Right renal cortex interstitium (tissue), 3 donors: Measurements from ENCODE around the gene PLPP6. TPM values are rescaled to one million over a fixed set of nuclear protein-coding genes. Genes with fewer than 3 reads are reported as not detected.
"Not testable (repeated sequence)": the region's sequence is repeated elsewhere in the genome, so short reads cannot be mapped to it uniquely, and the experiment has no call there.

Source experiments
- DNase-seq, 3 donors: peaks; one replicate each; pipeline ENCODE4 v3.0.0-alpha.2; 2013; ENCODE audit warnings: low read depth in 3 of 3, low spot score in 2 of 3
- polyA plus RNA-seq, 3 donors: library from polyadenylated mRNA; unstranded; fragments of 120-200 nt; gene quantifications; one replicate each; pipeline ENCODE4 v1.2.1, GENCODE V29; 2013; ENCODE audit not compliant: insufficient read length in 3 of 3

Gene PLPP6
- 10 to 100 TPM; 16.9 to 18.2 (median 17.9) TPM for polyA plus RNA-seq

DNA sequence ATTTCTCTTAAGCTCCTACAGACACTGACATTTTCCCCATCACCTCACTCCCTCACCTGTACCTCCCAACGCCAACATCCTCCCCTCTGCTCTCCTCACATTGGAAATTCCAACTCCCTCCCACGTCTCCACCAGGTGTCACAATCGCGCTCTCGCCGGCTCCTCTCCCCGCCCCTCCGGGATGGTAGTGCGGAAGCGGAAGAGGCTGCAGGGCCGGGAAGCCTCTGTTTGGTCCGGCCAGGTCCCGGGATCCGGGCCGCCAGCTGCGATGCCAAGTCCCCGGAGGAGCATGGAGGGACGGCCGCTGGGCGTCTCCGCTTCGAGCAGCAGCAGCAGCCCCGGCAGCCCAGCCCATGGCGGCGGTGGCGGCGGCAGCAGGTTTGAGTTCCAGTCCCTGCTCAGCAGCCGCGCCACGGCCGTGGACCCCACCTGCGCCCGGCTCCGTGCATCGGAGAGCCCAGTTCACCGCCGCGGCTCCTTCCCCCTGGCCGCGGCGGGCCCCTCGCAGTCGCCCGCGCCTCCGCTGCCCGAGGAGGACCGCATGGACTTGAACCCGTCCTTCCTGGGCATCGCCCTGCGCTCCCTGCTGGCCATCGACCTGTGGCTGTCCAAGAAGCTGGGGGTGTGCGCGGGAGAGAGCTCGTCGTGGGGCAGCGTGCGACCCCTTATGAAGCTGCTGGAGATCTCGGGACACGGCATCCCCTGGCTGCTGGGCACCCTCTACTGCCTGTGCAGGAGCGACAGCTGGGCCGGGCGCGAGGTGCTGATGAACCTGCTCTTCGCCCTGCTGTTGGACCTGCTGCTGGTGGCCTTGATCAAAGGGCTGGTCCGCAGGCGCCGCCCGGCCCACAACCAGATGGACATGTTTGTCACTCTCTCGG is at the start of gene PLPP6:
PLPP6 (plus strand) TSS at position 187 of the 881 bp plus-strand sequence; CDS start at position 269, 82 bp downstream.
- DNase-seq = peak in 2 of 3 donors; percentile 66 to 79

DNA sequence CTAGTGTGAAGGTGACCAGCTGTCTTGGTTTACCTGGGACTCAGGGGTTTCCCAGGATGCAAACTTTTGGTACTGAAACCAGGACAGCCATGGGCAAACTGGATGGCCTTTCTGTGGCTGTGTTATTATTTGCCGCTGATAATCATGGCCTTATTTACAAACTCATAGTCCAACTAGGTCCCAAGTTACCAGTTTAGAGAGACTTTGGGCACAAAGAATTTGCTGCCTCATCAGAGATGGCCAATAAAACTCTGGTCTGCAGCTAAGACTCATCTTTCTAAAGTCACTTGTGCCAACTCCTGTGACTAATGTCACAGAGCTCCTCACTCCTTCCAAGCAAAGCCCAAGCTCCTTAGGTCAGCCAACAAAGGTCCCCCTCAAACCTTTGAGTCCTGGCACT is 47.5 kb upstream of the PLPP6 start:
- no peak for DNase-seq

DNA sequence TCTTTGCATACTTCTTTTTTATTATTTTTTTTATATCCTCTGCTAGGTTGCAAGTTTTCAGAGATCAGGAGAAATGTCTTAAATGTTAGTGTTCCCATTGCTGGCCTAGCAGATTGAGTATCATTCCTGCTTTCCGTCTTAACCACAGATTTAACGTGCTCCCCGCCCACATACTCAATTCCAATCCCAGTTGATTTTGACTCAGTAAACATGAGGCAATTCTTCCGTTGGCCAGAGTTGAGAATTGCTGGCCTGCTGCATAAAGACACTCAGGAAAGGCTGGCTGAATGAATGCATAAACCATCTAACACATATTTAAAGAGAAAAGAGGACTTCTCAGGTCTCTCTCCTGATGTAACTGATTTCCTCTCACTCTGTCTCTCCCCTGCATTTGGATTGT is 46.8 kb upstream of the PLPP6 start:
- DNase-seq = no peak

DNA sequence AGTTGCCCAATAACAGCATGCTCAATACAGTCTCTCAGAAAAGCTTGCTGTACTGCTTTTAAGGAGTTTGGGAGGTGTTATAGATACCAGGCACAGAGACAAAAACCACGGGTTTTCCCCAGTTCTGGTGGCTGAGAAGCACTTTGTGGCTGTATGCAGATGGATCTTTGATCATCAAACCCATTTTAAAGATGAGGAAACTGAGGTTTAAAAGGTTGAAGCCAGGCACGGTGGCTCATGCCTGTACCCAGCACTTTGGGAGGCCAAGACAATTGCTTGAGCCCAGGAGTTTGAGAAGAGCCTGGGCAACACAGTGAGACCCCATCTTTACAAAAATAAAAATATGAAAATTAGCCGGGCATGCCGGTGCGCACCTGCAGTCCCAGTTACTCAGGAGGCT is 46.3 kb upstream of the PLPP6 start:
- no peak for DNase-seq

DNA sequence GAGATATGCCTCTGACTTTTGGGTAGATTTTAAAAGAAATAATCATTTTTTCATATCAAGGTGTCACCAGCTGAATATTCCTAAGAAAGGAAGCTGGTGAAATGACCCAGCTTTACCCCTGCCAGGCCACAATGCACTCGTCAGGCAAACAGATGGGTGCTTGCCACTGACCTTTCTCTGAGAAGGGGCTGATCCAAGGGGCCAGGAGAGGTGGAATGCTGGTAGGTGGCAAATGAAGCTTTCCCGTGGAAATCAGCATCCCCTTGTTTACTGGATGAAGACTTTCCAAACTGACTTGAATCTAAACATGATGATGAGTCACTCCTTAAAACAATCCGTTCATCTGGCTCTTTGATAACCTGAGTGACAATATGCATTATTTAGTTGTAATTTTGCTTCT is 44.3 kb upstream of the PLPP6 start:
- DNase-seq = no peak

DNA sequence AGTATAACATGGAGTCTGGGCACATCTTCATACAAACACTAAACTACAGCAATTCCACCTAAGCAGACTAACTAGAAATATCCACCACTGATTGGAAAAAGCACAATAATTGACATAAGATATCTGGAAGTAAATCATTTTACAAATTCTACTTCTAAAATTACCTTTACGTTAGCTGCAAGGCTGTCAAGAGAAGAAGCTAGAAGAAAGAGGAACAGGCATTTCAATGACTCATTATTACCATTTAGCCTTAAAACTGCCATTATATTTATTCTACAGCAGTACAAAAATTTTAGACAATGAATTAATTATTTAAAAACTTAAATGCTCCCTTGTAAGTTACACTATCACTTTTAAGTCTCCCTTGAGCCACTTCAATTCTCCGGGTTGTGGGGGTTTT is 43.4 kb upstream of the PLPP6 start:
- DNase-seq = no peak

DNA sequence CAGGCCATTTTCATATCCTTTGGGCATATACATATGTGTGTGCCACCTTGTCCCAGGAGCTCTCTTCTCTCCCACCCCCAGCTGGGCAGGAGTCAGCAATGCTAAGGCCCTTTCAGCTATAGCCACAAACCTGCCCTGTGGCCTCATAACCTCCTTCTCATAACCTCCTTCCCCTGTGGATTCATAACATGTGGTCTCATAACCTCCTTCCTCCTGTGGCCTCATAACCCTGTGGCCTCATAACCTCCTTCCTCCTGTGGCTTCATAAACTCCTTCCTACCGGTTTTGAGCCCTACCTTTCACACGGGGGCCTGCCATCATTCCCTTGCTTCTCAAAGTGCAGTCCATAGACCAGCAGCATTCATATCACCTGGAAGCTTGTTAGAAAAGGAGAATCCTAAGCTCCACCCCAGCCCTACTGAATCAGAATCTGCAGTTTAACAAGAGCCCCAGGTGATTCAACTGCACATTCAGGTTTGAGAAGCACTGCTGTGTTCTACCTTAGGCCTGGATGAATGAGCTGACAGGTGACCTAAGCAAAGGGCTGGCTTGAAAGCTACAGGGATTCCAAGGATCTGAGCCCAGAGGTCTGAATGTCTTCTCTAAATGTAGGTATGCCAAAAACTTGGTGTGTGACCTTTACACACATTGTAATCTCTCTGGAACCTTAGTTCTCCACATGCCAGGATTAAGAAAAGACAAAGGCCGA is 41.9 kb upstream of the PLPP6 start:
- no peak for DNase-seq

DNA sequence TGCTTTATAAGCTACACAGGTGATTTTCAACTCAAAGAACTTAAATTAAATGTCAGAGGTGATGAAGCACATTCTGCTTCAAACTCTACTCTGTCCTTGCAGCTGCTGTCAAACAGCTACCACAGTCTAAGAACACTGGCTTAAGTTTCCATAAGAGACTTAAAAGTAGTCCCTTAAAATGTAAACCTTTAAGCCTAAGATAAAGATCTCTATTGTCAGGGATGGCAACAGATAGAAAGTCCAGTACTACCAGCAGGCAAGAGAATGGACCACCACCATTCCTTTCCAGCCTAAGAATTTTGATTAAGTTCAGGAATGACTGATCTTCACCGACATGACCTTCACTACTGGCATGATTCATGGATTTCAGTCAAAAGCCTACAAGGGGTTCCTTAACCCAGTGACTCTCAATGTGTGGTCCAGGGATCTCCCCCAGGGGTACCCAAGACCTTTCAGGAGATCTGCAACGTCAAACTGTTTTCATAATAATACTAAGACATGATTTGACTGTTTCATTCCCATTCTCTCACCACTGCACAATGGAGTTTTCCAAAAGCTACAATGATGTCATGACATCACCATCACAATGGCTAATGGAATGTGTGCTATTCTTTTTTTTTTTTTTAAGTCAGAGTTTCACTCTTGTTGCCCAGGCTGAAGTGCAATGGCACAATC is 41.1 kb upstream of the PLPP6 start:
- no peak for DNase-seq

DNA sequence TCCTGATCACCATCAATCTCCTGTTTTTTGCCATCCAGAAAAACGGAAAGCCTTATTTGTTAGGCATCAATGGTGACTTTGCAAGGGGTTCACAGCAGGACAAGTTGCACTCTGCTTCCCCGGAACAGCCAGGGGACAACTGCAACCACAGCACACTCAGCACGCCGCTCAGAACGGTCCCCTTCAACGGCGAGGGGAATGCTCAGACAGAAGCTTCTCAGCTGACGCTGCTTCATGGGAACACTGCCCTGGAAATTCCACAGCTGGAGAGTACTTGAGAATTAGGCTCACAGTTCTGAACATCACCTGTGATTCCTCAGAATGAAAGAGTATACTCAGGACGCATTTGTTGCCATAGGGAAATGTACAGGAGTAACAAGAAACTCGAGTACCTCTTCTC is 40.1 kb upstream of the PLPP6 start:
- DNase-seq = no peak

DNA sequence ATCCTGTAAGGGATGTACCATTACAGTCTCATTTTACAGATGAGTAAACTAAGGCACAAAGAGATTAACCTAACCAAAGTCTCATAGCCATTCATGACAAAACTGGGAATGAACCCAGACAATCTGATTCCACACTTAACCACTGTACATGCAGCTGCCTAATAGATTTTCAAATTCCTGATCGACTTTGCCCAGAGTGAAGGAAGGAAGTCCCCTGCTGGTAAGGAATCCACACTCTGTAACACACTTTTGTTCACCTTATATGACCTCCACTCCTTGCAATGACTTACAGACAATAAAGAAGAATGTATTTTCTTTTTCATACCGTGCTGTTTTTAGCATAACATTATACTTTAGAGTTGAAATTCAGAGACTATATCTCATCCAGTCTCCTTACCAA is 31.3 kb upstream of the PLPP6 start:
- no peak for DNase-seq

DNA sequence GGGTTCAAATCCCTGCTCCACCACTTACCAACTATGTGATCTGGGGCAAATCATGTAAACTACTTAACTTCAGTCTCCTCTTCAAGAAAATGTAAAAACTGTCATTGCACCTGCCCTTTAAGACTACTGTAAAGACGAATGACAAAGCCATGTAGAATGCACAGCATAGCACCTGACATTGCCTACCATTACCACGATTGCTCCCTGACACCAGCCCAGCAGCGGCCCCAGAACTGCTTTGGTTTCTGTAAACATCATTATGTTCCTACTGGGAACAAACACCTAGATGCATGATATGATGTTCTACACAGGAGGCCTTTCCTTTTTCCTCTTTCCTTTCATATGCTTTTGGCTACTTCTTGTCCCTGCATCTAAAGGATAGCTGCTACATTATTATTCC is 23.1 kb upstream of the PLPP6 start:
- no peak for DNase-seq

DNA sequence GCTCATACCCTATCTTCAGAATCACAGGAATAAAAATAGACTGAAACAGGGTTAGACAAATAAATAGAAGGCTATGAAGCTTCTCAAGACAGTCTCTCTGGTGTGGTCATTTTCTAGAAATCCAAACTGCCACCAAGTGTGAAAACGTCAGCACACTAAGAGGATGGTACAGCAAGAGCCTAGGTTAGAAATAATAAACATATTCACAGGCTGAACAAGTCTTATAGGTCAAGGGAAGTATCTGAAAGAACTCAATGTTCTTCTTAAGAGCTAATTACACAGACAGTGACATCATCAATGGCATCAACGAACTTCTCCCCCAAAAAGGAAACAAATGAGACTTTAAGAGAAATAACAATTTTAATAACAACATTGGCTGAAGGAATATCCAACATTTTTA is 22.7 kb upstream of the PLPP6 start:
- no peak for DNase-seq

DNA sequence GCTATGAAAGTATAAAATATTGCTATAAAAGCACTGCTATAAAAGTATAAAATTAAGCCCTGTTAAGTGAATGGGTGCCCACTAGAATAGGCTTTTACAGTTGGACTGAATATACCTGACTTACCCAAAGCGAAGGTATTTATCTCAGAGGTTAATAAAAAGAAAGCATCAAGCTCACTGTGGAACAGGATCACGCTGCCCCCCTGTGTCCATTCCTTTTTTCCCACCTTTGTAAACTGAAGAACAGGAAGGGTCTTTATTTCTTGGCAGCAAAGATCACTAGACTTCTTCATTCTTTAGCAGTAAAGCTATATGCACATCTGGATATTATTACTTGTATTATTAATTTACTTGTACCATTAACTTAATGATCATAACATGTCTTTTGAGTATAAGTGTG is 22.1 kb upstream of the PLPP6 start:
- DNase-seq = no peak

DNA sequence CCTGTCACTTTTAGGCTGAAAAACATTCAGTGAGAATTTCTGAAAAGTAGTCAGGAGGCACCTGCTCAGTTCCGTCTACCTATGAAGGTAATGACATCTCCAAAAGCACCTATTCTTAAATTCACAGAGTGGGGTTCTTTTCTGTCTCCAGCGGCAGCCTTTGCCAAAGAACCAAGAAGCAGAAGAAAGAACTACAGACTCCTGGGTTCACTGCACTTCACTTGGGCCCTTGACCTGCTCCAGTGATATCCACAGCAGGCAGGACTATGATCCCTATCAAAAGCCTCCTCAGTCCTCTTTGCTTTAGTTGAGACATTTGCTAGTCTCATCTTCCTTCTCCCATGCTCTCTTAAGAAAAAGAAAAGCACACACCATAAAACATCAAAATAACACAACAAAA is 19.7 kb upstream of the PLPP6 start:
- no peak for DNase-seq

DNA sequence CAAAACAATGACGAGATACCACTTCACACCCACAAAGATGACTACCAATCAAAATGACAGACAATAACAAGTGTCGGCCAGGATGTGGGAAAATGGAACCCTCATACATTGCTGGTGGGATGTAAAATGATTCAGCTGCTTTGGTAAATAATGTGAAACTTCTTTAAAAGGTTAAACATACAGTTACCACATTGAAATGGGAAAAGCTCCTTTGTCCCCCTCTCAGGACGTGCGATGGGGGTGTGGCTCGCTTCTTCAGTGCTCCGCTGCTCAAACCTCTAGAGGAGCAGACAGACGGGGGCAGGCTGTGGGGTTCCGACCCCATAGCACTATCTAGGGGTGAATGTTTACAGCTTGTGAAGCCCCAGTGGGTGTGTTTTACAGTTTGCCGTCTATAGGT is 8.0 kb upstream of the PLPP6 start:
- DNase-seq = no peak

DNA sequence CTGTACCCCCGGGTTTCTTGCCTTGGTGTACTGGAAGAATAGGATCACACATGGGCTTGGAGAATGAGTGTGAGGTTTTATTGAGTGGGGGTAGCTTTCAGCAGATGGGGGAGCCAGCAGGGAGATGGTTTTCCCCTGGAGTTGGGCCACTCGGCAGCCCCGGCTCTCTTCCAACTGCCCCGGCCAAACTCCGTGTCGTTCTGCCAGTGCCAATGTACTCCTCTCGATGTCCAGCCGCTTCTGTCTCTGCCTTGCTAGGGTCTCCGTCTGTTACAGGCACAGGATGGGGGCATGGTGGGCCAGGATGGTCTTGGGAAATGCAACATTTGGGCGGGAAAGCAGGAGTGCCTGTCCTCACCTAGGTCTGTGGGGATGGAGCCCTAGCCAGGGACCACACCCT is 7.6 kb upstream of the PLPP6 start:
- no peak for DNase-seq

DNA sequence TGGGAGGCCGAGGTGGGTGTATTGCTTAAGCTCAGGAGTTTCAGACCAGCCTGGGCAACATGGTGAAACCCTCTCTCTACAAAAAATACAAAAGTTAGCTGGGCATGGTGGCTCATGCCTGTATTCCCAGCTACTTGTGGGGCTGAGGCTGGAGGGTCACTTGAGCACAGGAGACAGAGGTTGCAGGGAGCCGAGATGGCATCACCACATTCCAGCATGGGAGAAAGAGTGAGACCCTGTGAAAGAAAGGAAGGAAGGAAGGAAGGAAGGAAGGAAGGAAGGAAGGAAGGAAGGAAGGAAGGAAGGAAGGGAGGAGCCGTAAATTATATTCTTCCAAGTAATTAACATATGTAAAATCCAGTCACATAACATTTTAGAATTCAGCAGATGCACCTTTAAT is 5.9 kb upstream of the PLPP6 start:
- DNase-seq = not testable (repeated sequence)

DNA sequence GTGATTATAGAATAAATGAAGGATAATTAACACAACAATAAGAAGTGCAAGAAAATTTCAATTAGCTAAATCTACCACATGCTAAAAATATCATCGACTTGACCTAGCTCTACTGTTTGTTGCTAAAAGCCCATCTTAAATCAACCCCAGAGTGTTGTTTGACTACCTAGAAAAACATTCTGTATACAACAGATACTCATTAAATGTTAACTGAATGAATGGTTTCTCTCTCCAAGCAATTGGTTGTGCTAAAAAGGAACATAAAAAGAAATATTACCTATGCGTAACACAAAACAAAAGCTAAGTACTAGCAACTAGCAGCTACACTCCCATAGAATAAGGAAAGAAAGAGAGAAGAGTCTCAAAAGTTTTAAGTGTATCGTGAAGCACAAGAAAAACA is 5.5 kb upstream of the PLPP6 start:
- DNase-seq = no peak

DNA sequence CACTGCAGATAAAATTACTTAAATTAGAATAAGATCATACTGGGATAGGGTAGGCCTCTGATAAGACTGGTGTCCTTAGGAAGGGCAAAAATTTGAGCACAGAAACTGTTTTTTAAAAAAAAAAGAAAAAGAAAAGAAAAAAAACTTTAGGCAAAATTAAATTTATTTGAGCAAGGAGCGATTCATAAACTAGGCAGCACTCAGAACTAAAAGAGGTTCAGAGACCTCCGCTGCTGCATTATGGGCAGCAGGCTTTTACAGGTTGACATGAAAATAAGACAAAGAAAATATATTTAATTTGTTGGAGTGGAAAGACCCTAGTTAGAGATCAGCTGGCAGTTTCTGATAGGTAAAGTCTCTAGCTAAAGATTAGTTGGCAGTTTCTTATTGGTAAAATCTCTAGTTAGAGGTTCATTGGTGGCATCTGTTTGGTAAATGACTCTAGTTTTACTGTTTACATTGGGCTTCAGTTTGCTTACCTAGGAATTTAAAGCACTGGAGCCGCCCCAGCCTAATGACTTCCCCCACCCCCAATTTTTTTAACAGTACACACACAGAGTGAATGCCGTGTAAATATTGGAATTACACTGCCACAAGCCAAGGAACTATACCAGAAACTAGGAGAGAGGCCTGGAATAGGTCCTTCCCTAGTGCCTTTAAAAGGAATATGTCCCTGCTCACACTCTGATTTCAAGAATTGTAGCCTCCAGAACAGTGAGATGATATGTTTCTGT is 4.5 kb upstream of the PLPP6 start:
- no peak for DNase-seq

DNA sequence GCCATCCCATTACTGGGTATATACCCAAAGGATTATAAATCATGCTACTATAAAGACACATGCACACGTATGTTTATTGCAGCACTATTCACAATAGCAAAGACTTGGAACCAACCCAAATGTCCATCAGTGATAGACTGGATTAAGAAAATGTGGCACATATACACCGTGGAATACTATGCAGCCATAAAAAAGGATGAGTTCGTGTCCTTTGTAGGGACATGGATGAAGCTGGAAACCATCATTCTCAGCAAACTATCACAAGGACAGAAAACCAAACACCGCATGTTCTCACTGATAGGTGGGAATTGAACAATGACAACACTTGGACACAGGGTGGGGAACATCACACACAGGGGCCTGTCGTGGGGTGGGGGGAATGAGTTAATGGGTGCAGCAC is 1.4 kb upstream of the PLPP6 start:
- not testable (repeated sequence) for DNase-seq

DNA sequence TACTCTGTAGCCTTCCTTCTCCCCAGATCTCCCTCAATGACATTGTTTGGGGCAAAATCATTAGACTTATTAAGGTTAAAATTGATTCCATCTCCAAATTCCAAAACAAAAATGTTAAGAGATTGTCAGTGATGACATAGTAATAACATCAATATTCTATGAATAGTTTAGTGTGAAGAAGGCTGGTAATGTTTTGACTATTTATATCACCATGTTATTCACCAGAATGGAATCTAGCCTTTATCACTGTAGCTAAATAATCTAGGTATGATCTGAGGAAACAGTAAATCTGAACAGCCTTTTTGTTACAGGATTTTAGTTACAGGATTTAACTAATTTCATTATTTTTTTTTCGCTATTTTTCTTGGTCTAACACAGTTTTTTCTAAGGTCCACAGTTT is 929 bp upstream of the PLPP6 start:
- DNase-seq = no peak
